HepG2 (cell line): ENCODE measurements around the gene KLHL18. TPM values are rescaled to one million over a fixed set of nuclear protein-coding genes. Genes with fewer than 3 reads are reported as not detected.

ENCODE experiments used
- ARNT2 ChIP-seq: sonication (generic); formaldehyde crosslinking; IDR thresholded peaks from 2 replicates; pipeline ENCODE4 v1.8.0; 2022; ENCODE audit warnings: mild to moderate bottlenecking, low read depth, missing genetic modification reagents, moderate library complexity
- BRCA1 ChIP-seq: sonication (generic); formaldehyde crosslinking; IDR thresholded peaks from 2 replicates; pipeline ENCODE4 v1.4.0; 2020; ENCODE audit warnings: missing genetic modification reagents
- CREB1 ChIP-seq, 2 experiments: fragments of 450-650 bp in 1 of 2; IDR thresholded peaks; 2 replicates each; pipeline ENCODE4 v1.6.1; 2016 to 2017; ENCODE audit warnings: control low read depth in 1 of 2, mild to moderate bottlenecking in 1 of 2, missing compliant biosample characterization in 1 of 2, missing genetic modification characterization in 1 of 2
- ELF1 ChIP-seq: sonication (generic); formaldehyde crosslinking; IDR thresholded peaks from 2 replicates; pipeline ENCODE4 v1.4.0; 2020; ENCODE audit warnings: missing genetic modification reagents
- FOXK2 ChIP-seq: fragments of 450-650 bp; IDR thresholded peaks from 2 replicates; pipeline ENCODE4 v1.6.1; 2016
- FOXM1 ChIP-seq: sonication (generic); formaldehyde crosslinking; IDR thresholded peaks from 2 replicates; pipeline ENCODE4 v1.5.0; 2020; ENCODE audit warnings: missing genetic modification reagents
- HMG20A ChIP-seq: IDR thresholded peaks from 2 replicates; pipeline ENCODE4 v1.6.1; 2016; ENCODE audit warnings: borderline replicate concordance
- HOXA9 ChIP-seq: sonication (generic); formaldehyde crosslinking; IDR thresholded peaks from 2 replicates; pipeline ENCODE4 v1.8.1; 2022; ENCODE audit warnings: missing genetic modification reagents, mild to moderate bottlenecking, moderate library complexity, borderline replicate concordance
- JARID2 ChIP-seq: sonication (generic); formaldehyde crosslinking; IDR thresholded peaks from 2 replicates; pipeline ENCODE4 v1.8.1; 2023; ENCODE audit warnings: missing genetic modification reagents, inconsistent platforms; ENCODE audit not compliant: insufficient replicate concordance
- KAT8 ChIP-seq: IDR thresholded peaks from 2 replicates; pipeline ENCODE4 v1.6.1; 2016; ENCODE audit warnings: missing genetic modification reagents, missing compliant biosample characterization
- KDM5B ChIP-seq: sonication (generic); formaldehyde crosslinking; IDR thresholded peaks from 2 replicates; pipeline ENCODE4 v1.4.0; 2020; ENCODE audit warnings: missing genetic modification reagents, mild to moderate bottlenecking, borderline replicate concordance
- MIXL1 ChIP-seq: IDR thresholded peaks from 2 replicates; pipeline ENCODE4 v1.6.1; 2016
- MTA1 ChIP-seq: sonication (generic); formaldehyde crosslinking; IDR thresholded peaks from 2 replicates; pipeline ENCODE4 v1.4.0; 2020; ENCODE audit warnings: missing genetic modification reagents, mild to moderate bottlenecking, borderline replicate concordance
- MXD1 ChIP-seq: sonication (generic); formaldehyde crosslinking; IDR thresholded peaks from 2 replicates; pipeline ENCODE4 v1.4.0; 2020; ENCODE audit warnings: mild to moderate bottlenecking, missing genetic modification reagents
- NCOR1 ChIP-seq: fragments of 200-600 bp; sonication (generic); IDR thresholded peaks from 2 replicates; pipeline ENCODE4 v1.7.0; 2017; ENCODE audit warnings: antibody characterized with exemption, low read length, borderline replicate concordance
- PAWR ChIP-seq: sonication (generic); formaldehyde crosslinking; IDR thresholded peaks from 2 replicates; pipeline ENCODE4 v1.4.0; 2020; ENCODE audit warnings: missing genetic modification reagents, mild to moderate bottlenecking, borderline replicate concordance
- POGZ ChIP-seq: sonication (generic); formaldehyde crosslinking; IDR thresholded peaks from 2 replicates; pipeline ENCODE4 v1.4.0; 2020; ENCODE audit warnings: mild to moderate bottlenecking, missing genetic modification reagents
- SKIL ChIP-seq: sonication (generic); formaldehyde crosslinking; IDR thresholded peaks from 2 replicates; pipeline ENCODE4 v1.8.0; 2022; ENCODE audit warnings: missing genetic modification reagents, mild to moderate bottlenecking, moderate library complexity, borderline replicate concordance
- SMARCC2 ChIP-seq: fragments of 450-650 bp; IDR thresholded peaks from 2 replicates; pipeline ENCODE4 v1.6.1; 2017; ENCODE audit warnings: antibody characterized with exemption, mild to moderate bottlenecking
- TSC22D2 ChIP-seq: sonication (generic); formaldehyde crosslinking; IDR thresholded peaks from 2 replicates; pipeline ENCODE4 v1.5.1; 2020; ENCODE audit warnings: missing genetic modification reagents, mild to moderate bottlenecking, borderline replicate concordance
- ZBTB7A ChIP-seq: sonication (generic); formaldehyde crosslinking; IDR thresholded peaks from 2 replicates; pipeline ENCODE4 v1.8.0; 2022; ENCODE audit warnings: mild to moderate bottlenecking, missing genetic modification reagents
- ZEB1 ChIP-seq: IDR thresholded peaks from 2 replicates; pipeline ENCODE4 v1.6.1; 2012; ENCODE audit warnings: mild to moderate bottlenecking, low read depth, inconsistent platforms; ENCODE audit not compliant: insufficient replicate concordance
- ZMYM2 ChIP-seq: sonication (generic); formaldehyde crosslinking; IDR thresholded peaks from 2 replicates; pipeline ENCODE4 v1.8.0; 2022; ENCODE audit warnings: mild to moderate bottlenecking, missing genetic modification reagents
- ZMYM4 ChIP-seq: sonication (generic); formaldehyde crosslinking; IDR thresholded peaks from 2 replicates; pipeline ENCODE4 v1.8.1; 2023; ENCODE audit warnings: mild to moderate bottlenecking, missing genetic modification reagents
- ZNF207 ChIP-seq: fragments of 450-650 bp; IDR thresholded peaks from 2 replicates; pipeline ENCODE4 v1.6.1; 2016; ENCODE audit warnings: antibody characterized with exemption, borderline replicate concordance
- ZNF274 ChIP-seq: sonication (generic); formaldehyde crosslinking; IDR thresholded peaks from 2 replicates; pipeline ENCODE4 v1.5.1; 2020; ENCODE audit warnings: mild to moderate bottlenecking, missing genetic modification reagents
- ZNF543 ChIP-seq: sonication (generic); formaldehyde crosslinking; IDR thresholded peaks from 2 replicates; pipeline ENCODE4 v1.4.0; 2020; ENCODE audit warnings: mild to moderate bottlenecking, missing genetic modification reagents
- ZNF569 ChIP-seq: sonication (generic); formaldehyde crosslinking; IDR thresholded peaks from 2 replicates; pipeline ENCODE4 v1.5.0; 2020; ENCODE audit warnings: mild to moderate bottlenecking, missing genetic modification reagents, moderate library complexity, borderline replicate concordance
- ZNF589 ChIP-seq: sonication (generic); formaldehyde crosslinking; conservative IDR thresholded peaks from 2 replicates; pipeline ENCODE4 v1.8.0; 2022; ENCODE audit warnings: mild to moderate bottlenecking, moderate library complexity, missing genetic modification reagents
- ZSCAN25 ChIP-seq: sonication (generic); formaldehyde crosslinking; IDR thresholded peaks from 2 replicates; pipeline ENCODE4 v1.8.0; 2022; ENCODE audit warnings: mild to moderate bottlenecking, missing genetic modification reagents
- ZSCAN31 ChIP-seq: sonication (generic); formaldehyde crosslinking; IDR thresholded peaks from 2 replicates; pipeline ENCODE4 v1.5.0; 2020; ENCODE audit warnings: low read depth, mild to moderate bottlenecking, missing genetic modification reagents
- polyA plus RNA-seq, 8 experiments: library from polyadenylated mRNA; depleted of rRNA in 3 of 8; stranded (reverse) in 7 of 8; unstranded in 1 of 8; fragments of >200 nt; fragmentation: Illumina TruSeq in 4 of 8; extraction: Trizol in 4 of 8; gene quantifications; 2 replicates each; pipeline versions ENCODE4 v1.2.1 to v1.2.3, GENCODE V29; 2011 to 2016; ENCODE audit warnings: low read depth in 4 of 8, missing spikeins in 1 of 8, mixed read lengths in 1 of 8; ENCODE audit not compliant: insufficient read depth in 1 of 8
- total RNA-seq, 5 experiments: library from RNA; depleted of rRNA; stranded (reverse); fragments of >200 nt; fragmentation: Illumina TruSeq; extraction: Trizol; gene quantifications; 2 replicates each; pipeline ENCODE4 v1.2.3, GENCODE V29; 2016; ENCODE audit warnings: low read depth in 1 of 5

KLHL18 gene
- total and polyA plus RNA-seq, 2 of the 13 experiments (the other 11 are each of a cell fraction or from before 2014, with no cell fraction given), result 17.5 to 18.8 TPM

- TF ChIP-seq ZNF543 (peak; percentile 23; the same call in 1 of the 2 replicates), KAT8 (CRISPR knock-in tag) (peak; percentile 70), ZEB1 (peak; percentile 24), JARID2 (CRISPR knock-in tag) (no peak), KDM5B (CRISPR knock-in tag) (peak; percentile 69; the same call in 1 of the 2 replicates), FOXM1 (CRISPR knock-in tag) (no peak), ZSCAN25 (CRISPR knock-in tag) (peak; percentile 68), SMARCC2 (no peak), ZNF589 (CRISPR knock-in tag) (peak; percentile 36; the same call in 1 of the 2 replicates), NCOR1 (peak; percentile 84), ZSCAN31 (peak; percentile 88; the same call in 1 of the 2 replicates), BRCA1 (peak; percentile 79; the same call in 1 of the 2 replicates), ZBTB7A (CRISPR knock-in tag) (peak; percentile 81), CREB1 (IDR thresholded peaks at IDR 0.05) (no peak), CREB1 (CRISPR knock-in tag; IDR thresholded peaks at IDR 0.05) (peak; percentile 50; the same call in 1 of the 2 replicates), MTA1 (peak; percentile 37; the same call in 1 of the 2 replicates), ZMYM4 (CRISPR knock-in tag) (peak; percentile 74), POGZ (peak; percentile 56), HMG20A (CRISPR knock-in tag) (peak; percentile 68), TSC22D2 (CRISPR knock-in tag) (0 out of 2 replicates have a peak, but pooled peaks have one; percentile 47), ZNF274 (CRISPR knock-in tag) (0 out of 2 replicates have a peak, but pooled peaks have one; percentile 49), ZNF207 (no peak), FOXK2 (peak; percentile 67; the same call in 1 of the 2 replicates), MIXL1 (peak; percentile 89), ARNT2 (CRISPR knock-in tag) (peak; percentile 26; the same call in 1 of the 2 replicates), HOXA9 (CRISPR knock-in tag) (no peak; the same call in 1 of the 2 replicates), MXD1 (0 out of 2 replicates have a peak, but pooled peaks have one; percentile 68), ZMYM2 (CRISPR knock-in tag) (peak; percentile 96), SKIL (peak; percentile 69; the same call in 1 of the 2 replicates), ZNF569 (CRISPR knock-in tag) (no peak), ELF1 (CRISPR knock-in tag) (peak; percentile 33; the same call in 1 of the 2 replicates), PAWR (CRISPR knock-in tag) (no peak)
Measured at GRCh38 chr3:47379411-47379899, 96.7 kb downstream of the KLHL18 start (continued).
